Stomach smooth muscle (tissue), 2 donors: Measurements from ENCODE around the gene LPP.

Experiments used
- H3K27ac ChIP-seq: one replicate; pipeline ENCODE4 v1.7.0; 2013; ENCODE audit warnings: mild to moderate bottlenecking, low read length, inconsistent platforms
- H3K27me3 ChIP-seq, 2 donors: one replicate each; pipeline ENCODE4 v1.7.0; 2013; ENCODE audit warnings: low read length in 2 of 2; ENCODE audit not compliant: insufficient read depth in 2 of 2, control insufficient read depth in 1 of 2
- H3K36me3 ChIP-seq, 2 donors: one replicate each; pipeline ENCODE4 v1.7.0; 2013; ENCODE audit warnings: low read length in 2 of 2; ENCODE audit not compliant: control insufficient read depth in 2 of 2, insufficient read depth in 2 of 2
- H3K4me1 ChIP-seq: one replicate; pipeline ENCODE4 v1.7.0; 2013; ENCODE audit warnings: low read length; ENCODE audit not compliant: control insufficient read depth, insufficient read depth
- H3K4me3 ChIP-seq, 2 donors: one replicate each; pipeline ENCODE4 v1.7.0; 2013; ENCODE audit warnings: low read length in 2 of 2
- H3K9ac ChIP-seq, 2 donors: one replicate each; pipeline ENCODE4 v1.7.0; 2013; ENCODE audit warnings: low read length in 2 of 2, mild to moderate bottlenecking in 1 of 2
- H3K9me3 ChIP-seq, 2 donors: one replicate each; pipeline ENCODE4 v1.7.0; 2013; ENCODE audit warnings: low read length in 2 of 2; ENCODE audit not compliant: control insufficient read depth in 2 of 2
- donor health status: healthy.
- donor health status: Pancreatic carcinoma.

Gene LPP

GRCh38 chr3:188154809-188155574 lies 1.0 kb downstream of the LPP start:
- Histone ChIP-seq H3K36me3 (peaks cover 0 to 2% of the 10 kb centered on the region in 2 donors), H3K4me1 (peaks cover 60% of the 10 kb centered on the region), H3K27ac (peak overlapping the region; percentile 100), H3K9me3 (no peaks in the 10 kb centered on the region), H3K9ac (peak overlapping the region; percentile 96 to 99), H3K27me3 (no peaks in the 10 kb centered on the region), H3K4me3 (peak overlapping the region; percentile 94)

- H3K9me3 ChIP-seq: no peaks in the 10 kb centered on the region
These were observed 2.1 kb downstream of the LPP start for GRCh38 chr3:188156056-188156455.

GRCh38 chr3:188157407-188157806 lies 3.5 kb downstream of the LPP start:
- Histone ChIP-seq H3K4me1 (peaks cover 69% of the 10 kb centered on the region), H3K27ac (peak overlapping the region; percentile 100), H3K4me3 (peak overlapping the region; percentile 47 to 94)

More at GRCh38 chr3:188156056-188156455, 2.1 kb downstream of the LPP start:
- Histone ChIP-seq H3K9ac (peak overlapping the region; percentile 69 to 96), H3K27me3 (no peaks in the 10 kb centered on the region), H3K4me1 (peaks cover 62% of the 10 kb centered on the region), H3K4me3 (peak overlapping the region; percentile 94), H3K36me3 (peaks cover 0 to 2% of the 10 kb centered on the region in 2 donors), H3K27ac (peak overlapping the region; percentile 100)

GRCh38 chr3:188157971-188158370 lies 4.0 kb downstream of the LPP start:
- Histone ChIP-seq H3K9ac (peak overlapping the region in 1 of 2 donors; percentile 62), H3K9me3 (no peaks in the 10 kb centered on the region), H3K27ac (peak overlapping the region; percentile 100), H3K4me1 (peaks cover 70% of the 10 kb centered on the region), H3K4me3 (peak overlapping the region in 1 of 2 donors; percentile 94), H3K36me3 (peaks cover 0 to 2% of the 10 kb centered on the region in 2 donors), H3K27me3 (no peaks in the 10 kb centered on the region)

More at GRCh38 chr3:188157407-188157806, 3.5 kb downstream of the LPP start:
- Histone ChIP-seq H3K36me3 (peaks cover 0 to 2% of the 10 kb centered on the region in 2 donors), H3K9me3 (no peaks in the 10 kb centered on the region), H3K27me3 (no peaks in the 10 kb centered on the region), H3K9ac (peak overlapping the region; percentile 2 to 62)

GRCh38 chr3:188158731-188159310 lies 4.9 kb downstream of the LPP start:
- Histone ChIP-seq H3K9me3 (no peaks in the 10 kb centered on the region), H3K27me3 (no peaks in the 10 kb centered on the region), H3K4me3 (peak overlapping the region; percentile 41 to 60), H3K36me3 (peaks cover 0 to 2% of the 10 kb centered on the region in 2 donors), H3K9ac (peak overlapping the region; percentile 62 to 65), H3K27ac (peak overlapping the region; percentile 100), H3K4me1 (peaks cover 70% of the 10 kb centered on the region)

GRCh38 chr3:188160751-188161150 lies 6.8 kb downstream of the LPP start:
- Histone ChIP-seq H3K9ac (no peak overlapping the region), H3K27ac (peak overlapping the region; percentile 55), H3K9me3 (no peaks in the 10 kb centered on the region), H3K27me3 (no peaks in the 10 kb centered on the region), H3K4me3 (no peak overlapping the region), H3K4me1 (peaks cover 80% of the 10 kb centered on the region), H3K36me3 (peaks cover 0 to 2% of the 10 kb centered on the region in 2 donors)

GRCh38 chr3:188164248-188164687 lies 10.3 kb downstream of the LPP start:
- Histone ChIP-seq H3K36me3 (peaks cover 0 to under 1% of the 10 kb centered on the region in 2 donors), H3K4me1 (peaks cover 68% of the 10 kb centered on the region), H3K27me3 (no peaks in the 10 kb centered on the region), H3K9me3 (no peaks in the 10 kb centered on the region), H3K27ac (peak overlapping the region; percentile 64), H3K4me3 (no peak overlapping the region), H3K9ac (no peak overlapping the region)

GRCh38 chr3:188165596-188165995 lies 11.6 kb downstream of the LPP start:
- Histone ChIP-seq H3K9me3 (no peaks in the 10 kb centered on the region), H3K27ac (peak overlapping the region; percentile 46), H3K4me1 (peaks cover 68% of the 10 kb centered on the region), H3K9ac (peak overlapping the region in 1 of 2 donors; percentile 2), H3K36me3 (no peaks in the 10 kb centered on the region), H3K27me3 (no peaks in the 10 kb centered on the region), H3K4me3 (peak overlapping the region in 1 of 2 donors; percentile 8)

- Histone ChIP-seq H3K4me1 (peaks cover 66% of the 10 kb centered on the region), H3K27me3 (no peaks in the 10 kb centered on the region), H3K27ac (no peak overlapping the region), H3K9ac (no peak overlapping the region), H3K9me3 (no peaks in the 10 kb centered on the region), H3K36me3 (no peaks in the 10 kb centered on the region), H3K4me3 (no peak overlapping the region)
These were observed 12.5 kb downstream of the LPP start for GRCh38 chr3:188166441-188166840.

- Histone ChIP-seq H3K4me1 (peaks cover 56% of the 10 kb centered on the region), H3K36me3 (no peaks in the 10 kb centered on the region)
These were observed 14.2 kb downstream of the LPP start for GRCh38 chr3:188168186-188168585.

More at GRCh38 chr3:188168186-188168585, 14.2 kb downstream of the LPP start:
- Histone ChIP-seq H3K27me3 (no peaks in the 10 kb centered on the region), H3K9me3 (no peaks in the 10 kb centered on the region), H3K27ac (no peak overlapping the region), H3K9ac (no peak overlapping the region), H3K4me3 (no peak overlapping the region)
